ENCODE results near the gene GNB1.
"Not testable (repeated sequence)": the region's sequence is repeated elsewhere in the genome, so short reads cannot be mapped to it uniquely, and the experiment has no call there.

GRCh38 chr1:1856161-1856560 is 34.7 kb downstream of the GNB1 start:
- peak; percentile 11; the same call in 1 of the 2 replicates for TF ChIP-seq POLR2AphosphoS5 (IDR thresholded peaks at IDR 0.05; ENCODE audit: borderline replicate concordance, low read depth, low read length)
- not testable (repeated sequence) for TF ChIP-seq EZH2 (IDR thresholded peaks at IDR 0.05); FOXP2 (optimal IDR thresholded peaks at IDR 0.05; ENCODE audit: control extremely low read depth, extremely low read length, insufficient read depth)
